Measurements from ENCODE around the gene MYOCD. TPM values are rescaled to one million over a fixed set of nuclear protein-coding genes. Genes with fewer than 3 reads are reported as not detected.

MYOCD gene
- total RNA-seq, 4 donors from 2014 or later, result 0.63 to 12.2 (median 7.1) TPM

DNA sequence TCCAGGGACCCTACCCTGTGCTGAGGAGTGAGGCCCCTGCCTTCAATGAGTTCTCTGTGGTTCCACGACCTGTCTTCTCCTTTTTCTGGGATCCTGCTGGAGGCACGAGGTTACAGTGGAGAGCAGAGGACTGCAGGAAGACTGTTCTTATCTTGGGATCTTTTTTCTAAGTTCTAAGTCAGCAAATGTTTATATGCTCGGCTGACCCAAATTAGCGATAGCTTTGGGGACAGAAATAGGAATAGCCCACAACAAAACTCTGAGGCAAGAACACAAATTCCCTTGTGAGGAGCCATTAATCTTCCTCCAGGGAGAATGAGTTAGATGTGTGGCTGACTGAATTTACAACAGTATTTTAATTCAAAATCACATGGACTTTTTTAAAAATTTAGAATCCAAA is 46.7 kb downstream of the MYOCD start:
- no peaks in the 10 kb centered on the region for H3K36me3 ChIP-seq
- no peak for DNase-seq (ENCODE audit: low spot score in 2 of 2)
- H3K27ac ChIP-seq, result peak overlapping the region in 2 of 4 donors; percentile 28 to 59
- no peaks in the 10 kb centered on the region for H3K27me3 ChIP-seq
- no peaks in the 10 kb centered on the region for H3K9me3 ChIP-seq
- H3K4me1 ChIP-seq, result peaks cover 0 to 4% (median 0%) of the 10 kb centered on the region in 4 donors
- TF ChIP-seq, protein P1, sequence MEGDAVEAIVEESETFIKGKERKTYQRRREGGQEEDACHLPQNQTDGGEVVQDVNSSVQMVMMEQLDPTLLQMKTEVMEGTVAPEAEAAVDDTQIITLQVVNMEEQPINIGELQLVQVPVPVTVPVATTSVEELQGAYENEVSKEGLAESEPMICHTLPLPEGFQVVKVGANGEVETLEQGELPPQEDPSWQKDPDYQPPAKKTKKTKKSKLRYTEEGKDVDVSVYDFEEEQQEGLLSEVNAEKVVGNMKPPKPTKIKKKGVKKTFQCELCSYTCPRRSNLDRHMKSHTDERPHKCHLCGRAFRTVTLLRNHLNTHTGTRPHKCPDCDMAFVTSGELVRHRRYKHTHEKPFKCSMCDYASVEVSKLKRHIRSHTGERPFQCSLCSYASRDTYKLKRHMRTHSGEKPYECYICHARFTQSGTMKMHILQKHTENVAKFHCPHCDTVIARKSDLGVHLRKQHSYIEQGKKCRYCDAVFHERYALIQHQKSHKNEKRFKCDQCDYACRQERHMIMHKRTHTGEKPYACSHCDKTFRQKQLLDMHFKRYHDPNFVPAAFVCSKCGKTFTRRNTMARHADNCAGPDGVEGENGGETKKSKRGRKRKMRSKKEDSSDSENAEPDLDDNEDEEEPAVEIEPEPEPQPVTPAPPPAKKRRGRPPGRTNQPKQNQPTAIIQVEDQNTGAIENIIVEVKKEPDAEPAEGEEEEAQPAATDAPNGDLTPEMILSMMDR (IDR thresholded peaks at IDR 0.05), result no peak
- TF ChIP-seq EP300 (IDR thresholded peaks at IDR 0.05) (no peak), POLR2A (IDR thresholded peaks at IDR 0.05) (no peak)
- 48 to 54% methylated on average over 4 of the region's 4 CpGs for WGBS, 2 donors
- no peak overlapping the region for H3K4me3 ChIP-seq

DNA sequence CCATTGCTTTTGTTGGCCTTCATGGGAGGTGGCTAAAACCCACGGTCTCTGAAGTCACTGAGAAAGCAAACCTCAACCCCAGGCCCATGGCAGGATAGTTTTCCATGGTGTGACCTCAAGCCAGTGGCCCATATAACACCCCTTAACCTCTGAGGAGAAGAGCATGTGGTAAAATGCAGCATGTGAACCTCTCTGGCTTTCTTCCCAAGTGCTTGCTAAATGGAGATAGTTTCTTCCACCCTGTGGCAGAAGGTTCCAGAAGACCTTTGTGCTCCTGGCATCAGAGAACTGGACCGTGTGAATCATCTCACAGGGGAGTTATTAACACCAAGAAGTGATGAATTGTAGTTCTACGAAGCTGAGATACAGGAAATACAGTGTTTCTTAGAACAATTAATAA is 47.3 kb downstream of the MYOCD start:
- H3K36me3 ChIP-seq, result no peaks in the 10 kb centered on the region
- peak overlapping the region in 1 of 4 donors; percentile 59 for H3K27ac ChIP-seq
- H3K4me3 ChIP-seq, result no peak overlapping the region
- H3K27me3 ChIP-seq, result no peaks in the 10 kb centered on the region
- H3K9me3 ChIP-seq, result no peaks in the 10 kb centered on the region
- H3K4me1 ChIP-seq, result peaks cover 0 to 4% (median 0%) of the 10 kb centered on the region in 4 donors
- 41 to 50% methylated on average over 3 of the region's 3 CpGs for WGBS, 2 donors
- peak in 1 of 2 donors; percentile 57 for TF ChIP-seq EP300 (IDR thresholded peaks at IDR 0.05)
- TF ChIP-seq, protein P1 (IDR thresholded peaks at IDR 0.05), result no peak
- TF ChIP-seq POLR2A (IDR thresholded peaks at IDR 0.05), result no peak
- DNase-seq (ENCODE audit: low spot score in 2 of 2), result peak in 1 of 2 donors; percentile 59

DNA sequence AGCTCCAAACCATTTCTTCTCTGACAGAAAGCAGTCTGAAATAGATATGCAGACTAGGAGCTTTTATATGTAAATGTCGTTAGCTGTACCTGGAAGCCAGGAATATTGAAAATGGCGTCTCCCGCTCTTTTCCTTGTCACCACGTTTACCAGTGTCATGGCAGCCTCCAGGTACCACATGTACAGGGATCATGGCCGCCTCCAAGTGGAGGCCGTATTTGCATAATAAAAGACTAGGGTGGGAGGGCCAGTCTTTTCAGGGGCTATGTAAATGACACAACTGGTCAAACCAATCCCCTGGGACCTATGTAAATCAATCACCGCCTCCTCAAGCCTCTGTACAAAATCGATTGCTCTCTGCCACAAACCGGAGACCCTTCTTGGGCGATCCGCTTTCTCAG is 54.3 kb downstream of the MYOCD start:
- WGBS, 2 donors, result 93 to 96% methylated on average over 11 of the region's 11 CpGs
- Histone ChIP-seq H3K4me1 (no peaks in the 10 kb centered on the region), H3K27me3 (no peaks in the 10 kb centered on the region), H3K9me3 (no peaks in the 10 kb centered on the region), H3K27ac (no peak overlapping the region), H3K36me3 (no peaks in the 10 kb centered on the region), H3K4me3 (no peak overlapping the region)
- TF ChIP-seq, protein P1 (IDR thresholded peaks at IDR 0.05), result no peak
- TF ChIP-seq POLR2A (IDR thresholded peaks at IDR 0.05) (no peak), EP300 (IDR thresholded peaks at IDR 0.05) (no peak)
- DNase-seq (ENCODE audit: low spot score in 2 of 2), result no peak

DNA sequence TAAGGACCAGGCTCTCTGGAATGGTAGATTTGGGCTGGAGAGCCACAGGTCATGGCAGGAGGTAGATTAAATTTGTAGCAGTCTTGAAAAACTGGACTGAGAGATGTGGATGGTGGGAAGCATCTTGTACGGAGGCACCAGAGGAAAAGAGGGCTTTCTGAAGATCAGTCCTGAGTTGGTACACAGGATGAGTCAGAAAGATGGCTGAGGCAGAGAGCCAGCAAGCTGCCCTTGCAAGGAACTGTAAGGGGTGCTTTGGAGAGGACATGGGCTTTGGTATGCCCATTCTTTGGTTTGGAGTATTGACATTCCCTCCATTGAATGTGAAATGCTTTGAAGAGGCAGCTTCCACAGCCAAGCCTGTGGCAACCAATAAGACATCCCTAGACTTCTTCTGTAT is 55.9 kb downstream of the MYOCD start:
- DNase-seq (ENCODE audit: low spot score in 2 of 2), result no peak
- Histone ChIP-seq H3K27ac (no peak overlapping the region), H3K27me3 (no peaks in the 10 kb centered on the region), H3K9me3 (no peaks in the 10 kb centered on the region), H3K4me1 (no peaks in the 10 kb centered on the region), H3K4me3 (no peak overlapping the region), H3K36me3 (no peaks in the 10 kb centered on the region)
- TF ChIP-seq, protein P1 (IDR thresholded peaks at IDR 0.05), result no peak
- TF ChIP-seq POLR2A (IDR thresholded peaks at IDR 0.05) (no peak), EP300 (IDR thresholded peaks at IDR 0.05) (no peak)
- WGBS, 2 donors, result 71 to 89% methylated on average over 1 of the region's 1 CpG

DNA sequence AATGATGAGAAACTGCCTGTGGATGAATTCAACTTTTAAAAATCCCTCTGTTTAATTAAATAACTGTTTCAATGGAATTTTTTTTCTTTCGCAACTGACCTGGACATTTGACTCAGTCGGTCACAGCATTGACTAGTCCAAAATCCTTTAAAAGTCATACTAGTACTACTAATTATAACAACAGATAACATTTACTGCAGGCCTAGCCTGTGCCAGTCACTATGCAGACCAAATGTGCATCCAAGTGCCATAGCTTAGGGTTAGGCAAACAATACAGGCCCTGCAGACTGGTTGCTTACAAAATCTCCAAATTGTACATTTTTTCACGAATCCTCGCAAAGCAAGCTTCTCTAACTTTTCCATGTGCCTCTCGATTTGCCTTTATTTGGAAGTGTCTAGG is 56.6 kb downstream of the MYOCD start:
- no peak overlapping the region for H3K27ac ChIP-seq
- no peak for DNase-seq (ENCODE audit: low spot score in 2 of 2)
- no peaks in the 10 kb centered on the region for H3K9me3 ChIP-seq
- H3K36me3 ChIP-seq, result no peaks in the 10 kb centered on the region
- WGBS, 2 donors, result 95 to 97% methylated on average over 5 of the region's 5 CpGs
- no peaks in the 10 kb centered on the region for H3K27me3 ChIP-seq
- TF ChIP-seq, protein P1 (IDR thresholded peaks at IDR 0.05), result no peak
- peaks cover 0 to 2% (median 0%) of the 10 kb centered on the region in 4 donors for H3K4me1 ChIP-seq
- H3K4me3 ChIP-seq, result no peak overlapping the region

All from tibial nerve (tissue), 4 donors.